WERI-Rb-1 (cell line): ENCODE data around the gene FCN3.
"Not testable (repeated sequence)": the region's sequence is repeated elsewhere in the genome, so short reads cannot be mapped to it uniquely, and the experiment has no call there.

Experiments
- DNase-seq: peaks from one replicate; pipeline ENCODE4 v3.0.0-alpha.2; 2020
- H3K27ac ChIP-seq: fragments of 250-450 bp; sonication (Bioruptor Pico); 2 replicates; pipeline ENCODE4 v1.5.1; 2020; ENCODE audit warnings: mild to moderate bottlenecking, moderate library complexity
- H3K27me3 ChIP-seq: fragments of 250-450 bp; sonication (Bioruptor Pico); 2 replicates; pipeline ENCODE4 v1.5.1; 2021; ENCODE audit warnings: mild to moderate bottlenecking, low read depth, moderate library complexity; ENCODE audit not compliant: insufficient read depth, severe bottlenecking
- H3K36me3 ChIP-seq: fragments of 250-450 bp; sonication (Bioruptor Pico); 2 replicates; pipeline ENCODE4 v1.5.1; 2020; ENCODE audit warnings: mild to moderate bottlenecking, moderate library complexity
- H3K4me3 ChIP-seq: 2 replicates; pipeline ENCODE4 v1.5.1; 2011; ENCODE audit warnings: low read depth, mild to moderate bottlenecking, control low read depth, low read length
- H3K9me3 ChIP-seq: fragments of 250-450 bp; sonication (Bioruptor Pico); 2 replicates; pipeline ENCODE4 v1.5.1; 2021; ENCODE audit warnings: mild to moderate bottlenecking, moderate library complexity; ENCODE audit not compliant: severe bottlenecking
- TF ChIP-seq, protein P1 (sequence below): IDR thresholded peaks from 2 replicates; pipeline ENCODE4 v1.5.1; 2011; ENCODE audit warnings: low read depth, mild to moderate bottlenecking, control low read depth, inconsistent platforms, low read length

FCN3 gene

DNA sequence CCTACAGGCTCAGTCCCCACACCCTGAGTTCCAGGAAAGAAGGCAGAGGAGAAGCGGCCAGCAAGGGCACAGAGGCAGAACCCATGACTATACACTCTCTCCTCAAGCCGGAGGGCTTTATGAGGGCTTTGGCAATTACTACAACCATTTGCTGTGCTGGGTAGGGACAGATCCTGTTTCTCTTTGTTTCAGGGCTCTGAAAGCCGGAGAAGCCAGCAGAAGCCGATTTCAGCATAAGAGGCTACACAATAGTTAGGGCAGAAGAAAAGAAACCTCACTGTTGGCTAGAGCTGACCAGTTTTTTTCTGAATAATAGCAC, 31.7 kb upstream of the FCN3 start:
- H3K27ac ChIP-seq: no peak overlapping the region
- H3K9me3 ChIP-seq: no peaks in the 10 kb centered on the region
- no peak overlapping the region for H3K4me3 ChIP-seq
- no peak for DNase-seq
- no peaks in the 10 kb centered on the region for H3K27me3 ChIP-seq
- peaks cover 26% of the 10 kb centered on the region for H3K36me3 ChIP-seq
- TF ChIP-seq, protein P1, sequence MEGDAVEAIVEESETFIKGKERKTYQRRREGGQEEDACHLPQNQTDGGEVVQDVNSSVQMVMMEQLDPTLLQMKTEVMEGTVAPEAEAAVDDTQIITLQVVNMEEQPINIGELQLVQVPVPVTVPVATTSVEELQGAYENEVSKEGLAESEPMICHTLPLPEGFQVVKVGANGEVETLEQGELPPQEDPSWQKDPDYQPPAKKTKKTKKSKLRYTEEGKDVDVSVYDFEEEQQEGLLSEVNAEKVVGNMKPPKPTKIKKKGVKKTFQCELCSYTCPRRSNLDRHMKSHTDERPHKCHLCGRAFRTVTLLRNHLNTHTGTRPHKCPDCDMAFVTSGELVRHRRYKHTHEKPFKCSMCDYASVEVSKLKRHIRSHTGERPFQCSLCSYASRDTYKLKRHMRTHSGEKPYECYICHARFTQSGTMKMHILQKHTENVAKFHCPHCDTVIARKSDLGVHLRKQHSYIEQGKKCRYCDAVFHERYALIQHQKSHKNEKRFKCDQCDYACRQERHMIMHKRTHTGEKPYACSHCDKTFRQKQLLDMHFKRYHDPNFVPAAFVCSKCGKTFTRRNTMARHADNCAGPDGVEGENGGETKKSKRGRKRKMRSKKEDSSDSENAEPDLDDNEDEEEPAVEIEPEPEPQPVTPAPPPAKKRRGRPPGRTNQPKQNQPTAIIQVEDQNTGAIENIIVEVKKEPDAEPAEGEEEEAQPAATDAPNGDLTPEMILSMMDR: no peak

- H3K27me3 ChIP-seq: not testable (repeated sequence)
Measured at GRCh38 chr1:27405598-27406361, 31.2 kb upstream of the FCN3 start.

DNA sequence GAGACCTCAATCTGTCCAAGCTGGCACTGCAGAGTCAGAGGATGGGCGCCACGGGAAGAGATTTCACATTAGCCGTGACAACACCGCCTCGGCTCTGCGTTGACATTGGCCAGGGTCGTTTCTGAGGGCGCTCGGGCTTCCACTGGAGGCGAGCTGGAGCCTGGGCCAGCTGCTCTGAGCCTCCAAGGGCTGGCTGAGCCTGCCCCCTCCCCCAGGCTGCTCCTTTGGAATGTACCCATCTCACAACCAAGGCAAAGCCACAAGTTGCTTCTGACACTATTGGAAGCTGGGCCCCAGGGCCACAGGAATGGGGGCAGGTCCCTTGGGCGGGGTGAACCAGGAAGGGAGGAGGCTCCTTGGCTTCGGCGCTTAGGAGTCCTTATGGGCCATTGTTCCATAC, 30.4 kb upstream of the FCN3 start:
- 0 out of 2 replicates have a peak overlapping the region, but pooled peaks have one; percentile 12 for H3K27ac ChIP-seq
- H3K9me3 ChIP-seq: no peaks in the 10 kb centered on the region
- no peaks in the 10 kb centered on the region for H3K27me3 ChIP-seq
- H3K36me3 ChIP-seq: peaks cover 21% of the 10 kb centered on the region
- TF ChIP-seq, protein P1: no peak
- peak; percentile 51 for DNase-seq
- no peak overlapping the region for H3K4me3 ChIP-seq

More at GRCh38 chr1:27405598-27406361, 31.2 kb upstream of the FCN3 start:
- DNase-seq, H3K9me3 ChIP-seq, H3K27ac ChIP-seq, H3K4me3 ChIP-seq: not testable (repeated sequence)
- peaks cover 21% of the 10 kb centered on the region for H3K36me3 ChIP-seq

DNA sequence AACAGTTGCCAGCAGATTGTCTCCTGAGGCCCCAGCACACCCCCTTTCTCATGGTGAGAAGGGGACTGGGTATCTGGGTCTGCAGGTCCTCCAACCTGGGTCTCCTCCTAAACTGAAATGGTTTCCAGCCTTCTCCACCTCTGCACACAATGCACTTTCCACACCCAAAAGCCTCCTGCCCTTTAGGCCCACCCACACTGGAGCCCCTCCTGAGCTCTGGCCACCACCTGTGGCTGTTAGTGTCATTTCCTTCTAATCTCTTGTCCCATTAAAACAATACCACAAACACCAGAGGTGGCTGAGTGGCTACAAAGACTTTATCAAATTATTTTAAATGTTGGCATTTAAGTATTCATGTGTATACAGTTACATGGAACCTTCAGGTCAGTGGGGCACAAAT, 29.3 kb upstream of the FCN3 start:
- H3K27ac ChIP-seq: no peak overlapping the region

DNA sequence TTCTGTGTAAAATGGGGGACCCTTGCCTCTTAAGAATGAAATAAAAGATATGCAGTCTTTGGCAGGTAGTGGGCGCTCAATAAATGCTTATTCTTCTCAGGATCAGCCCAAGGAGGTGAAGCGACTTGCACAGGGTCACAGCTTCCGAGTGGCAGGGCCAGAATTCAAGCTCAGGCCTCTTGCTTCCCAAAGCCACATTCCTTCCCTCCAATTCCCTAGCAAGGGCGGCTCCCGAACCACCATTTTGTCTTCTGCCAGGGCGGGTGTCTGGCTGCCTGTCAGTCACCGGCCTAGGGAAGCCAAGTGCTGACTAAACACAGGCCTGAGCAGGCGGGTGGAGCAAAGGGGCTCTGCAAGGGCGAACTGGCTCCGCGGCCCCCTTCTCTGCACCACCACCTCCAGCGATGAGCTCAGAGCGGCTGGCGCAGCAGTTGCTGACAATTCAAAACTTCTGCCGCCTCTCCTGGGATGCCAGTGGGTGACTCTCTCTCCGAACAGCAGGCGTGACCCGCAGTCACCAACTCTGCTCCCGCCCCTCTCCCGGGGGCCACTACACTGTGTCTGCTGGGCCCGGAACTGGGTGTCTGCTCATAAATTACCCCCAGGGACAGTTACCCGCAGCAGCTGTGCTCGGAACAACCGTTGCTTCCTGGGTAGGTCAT, 28.6 kb upstream of the FCN3 start:
- H3K36me3 ChIP-seq: peaks cover 10% of the 10 kb centered on the region
- no peaks in the 10 kb centered on the region for H3K27me3 ChIP-seq
- TF ChIP-seq, protein P1: no peak
- no peak overlapping the region for H3K4me3 ChIP-seq
- H3K9me3 ChIP-seq: no peaks in the 10 kb centered on the region
- no peak for DNase-seq
- no peak overlapping the region for H3K27ac ChIP-seq

More for the DNA sequence above, 29.3 kb upstream of the FCN3 start:
- Histone ChIP-seq H3K36me3 (peaks cover 17% of the 10 kb centered on the region), H3K4me3 (no peak overlapping the region), H3K27me3 (no peaks in the 10 kb centered on the region), H3K9me3 (no peaks in the 10 kb centered on the region)
- TF ChIP-seq, protein P1: no peak
- DNase-seq: no peak

DNA sequence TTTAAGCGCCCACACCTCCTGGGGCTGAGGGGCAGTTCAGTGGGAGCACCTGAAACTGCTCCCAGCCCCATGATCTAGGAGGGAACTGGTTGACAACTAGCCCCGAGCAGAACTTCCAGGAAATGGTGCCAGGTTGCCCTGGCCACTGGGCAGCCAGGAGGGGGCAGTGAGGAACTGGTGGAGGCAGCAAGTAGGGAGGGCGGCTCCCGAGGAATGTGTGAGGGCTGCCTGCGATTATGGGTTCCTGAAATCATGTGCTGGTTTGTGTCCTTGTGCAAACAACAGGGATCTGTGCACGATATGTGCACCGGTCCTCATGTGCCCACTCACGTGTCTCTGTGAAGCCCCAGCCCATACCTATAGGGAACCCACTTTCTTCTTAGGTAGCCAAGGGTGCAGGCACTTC, 27.7 kb upstream of the FCN3 start:
- Histone ChIP-seq H3K4me3 (no peak overlapping the region), H3K27ac (no peak overlapping the region), H3K9me3 (no peaks in the 10 kb centered on the region), H3K36me3 (peaks cover 1% of the 10 kb centered on the region; the same call in 1 of the 2 replicates), H3K27me3 (no peaks in the 10 kb centered on the region)
- peak; percentile 57 for DNase-seq
- TF ChIP-seq, protein P1: peak; percentile 57
